ENCODE data around the gene MAML1. TPM values are rescaled to one million over a fixed set of nuclear protein-coding genes. Genes with fewer than 3 reads are reported as not detected.

The MAML1 gene
- total RNA-seq, 1 donor from 2014 or later, result 29.1 TPM

DNA sequence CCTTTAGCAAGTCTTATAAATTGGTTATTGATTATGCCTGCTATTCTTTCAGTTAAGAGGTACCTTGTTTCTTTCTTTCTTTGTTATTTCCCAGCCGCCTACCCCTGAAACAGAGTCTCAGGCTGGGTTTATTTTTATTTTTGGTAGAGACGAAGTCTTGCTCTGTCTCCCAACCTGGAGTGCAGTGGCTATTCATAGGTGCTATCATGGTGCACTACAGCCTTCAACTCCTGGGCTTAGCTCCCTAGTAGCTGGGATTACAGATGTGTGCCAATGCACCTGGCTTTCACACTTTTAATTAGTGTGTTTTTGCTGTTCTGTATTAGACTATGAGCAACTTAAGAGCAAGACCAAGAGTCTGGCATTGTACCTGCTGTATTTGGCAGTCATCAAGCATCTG, 14.2 kb downstream of the MAML1 start:
- no peak for DNase-seq (ENCODE audit: low spot score)
- Mint-ChIP-seq H3K4me1 (no peaks in the 10 kb centered on the region), H3K4me3 (no peak overlapping the region), H3K27ac (no peak overlapping the region), H3K36me3 (peaks cover 33% of the 10 kb centered on the region), H3K9me3 (peaks cover 10% of the 10 kb centered on the region), H3K27me3 (ENCODE audit: insufficient read depth, low read depth) (peaks cover 3% of the 10 kb centered on the region)
- Histone ChIP-seq H4K20me1 (ENCODE audit: low read depth) (peaks cover 56% of the 10 kb centered on the region), H3K27ac (no peak overlapping the region), H3K4me2 (no peak overlapping the region), H3K4me3 (no peak overlapping the region), H3K79me2 (ENCODE audit: low read depth) (peaks cover 100% of the 10 kb centered on the region), H3K4me1 (no peaks in the 10 kb centered on the region), H3K9me3 (ENCODE audit: low read depth) (no peaks in the 10 kb centered on the region), H3K9ac (no peak overlapping the region), H2AFZ (replicated peaks) (no peak overlapping the region), H3F3A (ENCODE audit: low read depth) (no peaks in the 10 kb centered on the region), H3K36me3 (no peaks in the 10 kb centered on the region), H3K27me3 (no peaks in the 10 kb centered on the region)
- TF ChIP-seq EZH2 (IDR thresholded peaks at IDR 0.05) (no peak), EZH2phosphoT487 (IDR thresholded peaks at IDR 0.05) (no peak)
- TF ChIP-seq, protein P1, sequence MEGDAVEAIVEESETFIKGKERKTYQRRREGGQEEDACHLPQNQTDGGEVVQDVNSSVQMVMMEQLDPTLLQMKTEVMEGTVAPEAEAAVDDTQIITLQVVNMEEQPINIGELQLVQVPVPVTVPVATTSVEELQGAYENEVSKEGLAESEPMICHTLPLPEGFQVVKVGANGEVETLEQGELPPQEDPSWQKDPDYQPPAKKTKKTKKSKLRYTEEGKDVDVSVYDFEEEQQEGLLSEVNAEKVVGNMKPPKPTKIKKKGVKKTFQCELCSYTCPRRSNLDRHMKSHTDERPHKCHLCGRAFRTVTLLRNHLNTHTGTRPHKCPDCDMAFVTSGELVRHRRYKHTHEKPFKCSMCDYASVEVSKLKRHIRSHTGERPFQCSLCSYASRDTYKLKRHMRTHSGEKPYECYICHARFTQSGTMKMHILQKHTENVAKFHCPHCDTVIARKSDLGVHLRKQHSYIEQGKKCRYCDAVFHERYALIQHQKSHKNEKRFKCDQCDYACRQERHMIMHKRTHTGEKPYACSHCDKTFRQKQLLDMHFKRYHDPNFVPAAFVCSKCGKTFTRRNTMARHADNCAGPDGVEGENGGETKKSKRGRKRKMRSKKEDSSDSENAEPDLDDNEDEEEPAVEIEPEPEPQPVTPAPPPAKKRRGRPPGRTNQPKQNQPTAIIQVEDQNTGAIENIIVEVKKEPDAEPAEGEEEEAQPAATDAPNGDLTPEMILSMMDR (IDR thresholded peaks at IDR 0.05), result no peak

DNA sequence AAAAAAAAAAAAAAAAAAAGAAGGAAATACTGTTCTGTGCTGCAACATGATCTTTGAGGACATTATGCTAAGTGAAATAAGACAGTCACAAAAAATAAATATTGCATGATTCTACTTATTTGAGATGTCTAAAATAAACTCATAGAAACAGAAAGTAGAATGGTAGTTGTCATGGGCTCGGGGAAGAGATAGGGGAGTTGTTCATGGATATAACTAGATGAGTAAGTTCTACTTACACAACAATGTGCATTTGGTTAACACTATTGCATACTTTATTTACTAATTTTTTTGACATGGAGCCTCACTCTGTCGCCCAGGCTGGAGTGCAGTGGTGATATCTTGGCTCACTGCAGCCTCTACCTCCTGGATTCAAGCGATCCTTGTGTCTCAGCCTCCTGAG, 15.2 kb downstream of the MAML1 start:
- TF ChIP-seq EZH2 (IDR thresholded peaks at IDR 0.05), result no peak
- TF ChIP-seq EZH2phosphoT487 (IDR thresholded peaks at IDR 0.05), result no peak
- TF ChIP-seq, protein P1 (IDR thresholded peaks at IDR 0.05), result no peak
- H2AFZ ChIP-seq (replicated peaks), result no peak overlapping the region
- Mint-ChIP-seq H3K4me1 (no peaks in the 10 kb centered on the region), H3K4me3 (no peak overlapping the region), H3K27ac (no peak overlapping the region), H3K36me3 (peaks cover 30% of the 10 kb centered on the region), H3K27me3 (ENCODE audit: insufficient read depth, low read depth) (peaks cover 3% of the 10 kb centered on the region), H3K9me3 (peaks cover 8% of the 10 kb centered on the region)
- no peak overlapping the region for H3K9ac ChIP-seq
- H3K4me2 ChIP-seq, result no peak overlapping the region
- no peaks in the 10 kb centered on the region for H3K27me3 ChIP-seq
- H3K9me3 ChIP-seq (ENCODE audit: low read depth), result no peaks in the 10 kb centered on the region
- H4K20me1 ChIP-seq (ENCODE audit: low read depth), result peaks cover 56% of the 10 kb centered on the region
- no peak for DNase-seq (ENCODE audit: low spot score)
- H3K27ac ChIP-seq, result no peak overlapping the region
- H3K79me2 ChIP-seq (ENCODE audit: low read depth), result peaks cover 100% of the 10 kb centered on the region
- H3K4me3 ChIP-seq, result no peak overlapping the region
- no peaks in the 10 kb centered on the region for H3K36me3 ChIP-seq
- H3F3A ChIP-seq (ENCODE audit: low read depth), result no peaks in the 10 kb centered on the region
- H3K4me1 ChIP-seq, result no peaks in the 10 kb centered on the region

DNA sequence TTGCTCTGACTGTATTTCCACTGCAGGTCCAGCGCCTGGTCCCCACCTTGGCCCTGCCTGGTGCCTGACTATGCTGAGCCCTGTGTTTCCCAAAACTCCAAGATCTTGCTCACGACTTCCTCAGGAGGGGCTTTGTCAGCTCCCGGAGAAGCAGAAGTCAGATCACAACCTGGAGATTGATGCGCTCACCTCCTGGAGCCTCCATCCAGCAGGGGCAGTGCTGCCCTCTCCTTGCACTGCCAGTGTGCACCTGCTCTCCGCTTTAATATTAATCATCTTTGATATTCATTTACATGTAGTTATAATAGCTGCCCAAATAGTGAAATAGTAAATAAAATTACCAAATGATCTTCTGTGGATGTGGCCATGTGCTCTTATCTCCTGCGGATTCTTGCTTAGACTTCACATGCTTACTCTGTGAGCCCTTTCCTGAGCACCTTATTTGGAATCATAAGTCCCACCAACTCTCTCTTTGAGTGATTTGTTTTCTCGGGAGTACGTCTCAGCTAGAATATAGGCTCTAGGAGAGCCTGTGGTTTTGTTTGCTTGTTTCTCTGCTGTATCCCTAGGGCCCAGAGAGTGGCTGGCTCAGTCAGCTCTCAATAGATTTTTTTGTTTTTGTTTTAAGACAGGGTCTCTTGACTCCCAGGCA, 17.4 kb downstream of the MAML1 start:
- peaks cover 3% of the 10 kb centered on the region for H3K27me3 Mint-ChIP-seq (ENCODE audit: insufficient read depth, low read depth)
- Histone ChIP-seq H3K4me2 (no peak overlapping the region), H3F3A (ENCODE audit: low read depth) (no peaks in the 10 kb centered on the region), H3K36me3 (no peaks in the 10 kb centered on the region), H3K27me3 (no peaks in the 10 kb centered on the region), H3K79me2 (ENCODE audit: low read depth) (peaks cover 100% of the 10 kb centered on the region), H3K4me3 (no peak overlapping the region), H3K4me1 (no peaks in the 10 kb centered on the region), H4K20me1 (ENCODE audit: low read depth) (peaks cover 72% of the 10 kb centered on the region), H3K27ac (no peak overlapping the region), H2AFZ (replicated peaks) (no peak overlapping the region), H3K9ac (no peak overlapping the region), H3K9me3 (ENCODE audit: low read depth) (no peaks in the 10 kb centered on the region)
- peaks cover 8% of the 10 kb centered on the region for H3K9me3 Mint-ChIP-seq
- TF ChIP-seq EZH2 (IDR thresholded peaks at IDR 0.05) (no peak), EZH2phosphoT487 (IDR thresholded peaks at IDR 0.05) (no peak)
- TF ChIP-seq, protein P1 (IDR thresholded peaks at IDR 0.05), result no peak
- H3K4me3 Mint-ChIP-seq, result no peak overlapping the region
- H3K27ac Mint-ChIP-seq, result peak overlapping the region; percentile 5
- H3K4me1 Mint-ChIP-seq, result peaks cover 13% of the 10 kb centered on the region
- DNase-seq (ENCODE audit: low spot score), result no peak
- H3K36me3 Mint-ChIP-seq, result peaks cover 32% of the 10 kb centered on the region

All from neural progenitor cell (in vitro differentiated cells).